ENCODE results near the gene DMXL1.

DMXL1 gene

GRCh38 chr5:119190470-119191095 is 119.7 kb downstream of the DMXL1 start:
- H3K9me3 ChIP-seq (replicated peaks in 1 of 11), result no peaks in the 10 kb centered on the region
- no peak for TF ChIP-seq Cebpa-rat (IDR thresholded peaks at IDR 0.05)

GRCh38 chr5:119191944-119192343 is 121.1 kb downstream of the DMXL1 start:
- H3K9me3 ChIP-seq (replicated peaks in 1 of 11), result no peaks in the 10 kb centered on the region
- H3K4me1 ChIP-seq, result peaks cover 4 to 11% (median 8%) of the 10 kb centered on the region in 10 experiments; a peak in 12 of 20 replicates
- H3K27me3 ChIP-seq, result no peaks in the 10 kb centered on the region
- no peak overlapping the region for H3K9ac ChIP-seq
- no peak for TF ChIP-seq Cebpa-rat (IDR thresholded peaks at IDR 0.05)
- H3K27ac ChIP-seq, result no peak overlapping the region
- H4K20me1 ChIP-seq, result 0 out of 22 replicates have a peak, but pooled peaks cover 0 to 3% (median 0%) of the 10 kb centered on the region in 11 experiments
- peaks cover 8 to 82% (median 39%) of the 10 kb centered on the region in 11 experiments; a peak in 18 of 22 replicates for H3K36me3 ChIP-seq
- no peak overlapping the region for H3K4me3 ChIP-seq
- no peak overlapping the region for H3K4me2 ChIP-seq

More at GRCh38 chr5:119190470-119191095, 119.7 kb downstream of the DMXL1 start:
- Histone ChIP-seq H3K36me3 (peaks cover 3 to 76% (median 39%) of the 10 kb centered on the region in 11 experiments; a peak in 18 of 22 replicates), H3K27me3 (no peaks in the 10 kb centered on the region), H3K4me2 (no peak overlapping the region), H3K9ac (no peak overlapping the region), H3K4me3 (no peak overlapping the region), H4K20me1 (0 out of 22 replicates have a peak, but pooled peaks cover 0 to 3% (median 0%) of the 10 kb centered on the region in 11 experiments), H3K27ac (no peak overlapping the region), H3K4me1 (peaks cover 4 to 11% (median 8%) of the 10 kb centered on the region in 10 experiments; a peak in 12 of 20 replicates)

GRCh38 chr5:119200795-119201194 is 129.9 kb downstream of the DMXL1 start:
- H3K4me2 ChIP-seq, result peak overlapping the region in 5 of 11 experiments; percentile 19 to 59 (median 38); a peak in 7 of 22 replicates
- no peak overlapping the region for H3K9ac ChIP-seq
- H3K4me3 ChIP-seq, result no peak overlapping the region
- H4K20me1 ChIP-seq, result peaks cover 0 to 19% (median 0%) of the 10 kb centered on the region in 11 experiments; a peak in 2 of 22 replicates
- peaks cover 13 to 31% (median 24%) of the 10 kb centered on the region in 11 experiments; a peak in 21 of 22 replicates for H3K9me3 ChIP-seq (replicated peaks in 1 of 11)
- H3K27ac ChIP-seq, result peak overlapping the region in 3 of 11 experiments; percentile 12 to 41 (median 34); a peak in 4 of 22 replicates
- H3K27me3 ChIP-seq, result no peaks in the 10 kb centered on the region
- peaks cover 0 to 24% (median 2%) of the 10 kb centered on the region in 10 experiments; a peak in 10 of 20 replicates for H3K4me1 ChIP-seq
- TF ChIP-seq Cebpa-rat (IDR thresholded peaks at IDR 0.05), result no peak
- peaks cover 56 to 85% (median 72%) of the 10 kb centered on the region in 11 experiments for H3K36me3 ChIP-seq

GRCh38 chr5:119207105-119207504 is 136.2 kb downstream of the DMXL1 start:
- no peak overlapping the region for H3K27ac ChIP-seq

GRCh38 chr5:119212026-119212425 is 141.1 kb downstream of the DMXL1 start:
- Histone ChIP-seq H3K9me3 (replicated peaks in 1 of 11) (no peaks in the 10 kb centered on the region), H3K27ac (no peak overlapping the region), H3K4me1 (no peaks in the 10 kb centered on the region), H3K36me3 (peaks cover 6 to 84% (median 17%) of the 10 kb centered on the region in 11 experiments; a peak in 17 of 22 replicates), H3K27me3 (no peaks in the 10 kb centered on the region), H3K4me2 (no peak overlapping the region), H3K9ac (no peak overlapping the region), H4K20me1 (no peaks in the 10 kb centered on the region), H3K4me3 (no peak overlapping the region)
- TF ChIP-seq Cebpa-rat (IDR thresholded peaks at IDR 0.05), result no peak

More at GRCh38 chr5:119207105-119207504, 136.2 kb downstream of the DMXL1 start:
- H3K4me2 ChIP-seq, result no peak overlapping the region
- H4K20me1 ChIP-seq, result no peaks in the 10 kb centered on the region
- no peak overlapping the region for H3K9ac ChIP-seq
- peaks cover 0 to 4% (median 3%) of the 10 kb centered on the region in 11 experiments; a peak in 14 of 22 replicates for H3K9me3 ChIP-seq (replicated peaks in 1 of 11)
- TF ChIP-seq Cebpa-rat (IDR thresholded peaks at IDR 0.05), result no peak
- H3K27me3 ChIP-seq, result no peaks in the 10 kb centered on the region
- H3K4me3 ChIP-seq, result no peak overlapping the region
- H3K4me1 ChIP-seq, result no peaks in the 10 kb centered on the region
- peaks cover 17 to 87% (median 33%) of the 10 kb centered on the region in 11 experiments for H3K36me3 ChIP-seq

GRCh38 chr5:119212676-119213075 is 141.8 kb downstream of the DMXL1 start:
- Histone ChIP-seq H3K4me2 (no peak overlapping the region), H3K36me3 (peaks cover 6 to 84% (median 17%) of the 10 kb centered on the region in 11 experiments; a peak in 17 of 22 replicates), H3K4me1 (no peaks in the 10 kb centered on the region), H4K20me1 (no peaks in the 10 kb centered on the region), H3K9ac (no peak overlapping the region), H3K27me3 (no peaks in the 10 kb centered on the region), H3K27ac (no peak overlapping the region), H3K9me3 (replicated peaks in 1 of 11) (no peaks in the 10 kb centered on the region), H3K4me3 (no peak overlapping the region)
- no peak for TF ChIP-seq Cebpa-rat (IDR thresholded peaks at IDR 0.05)

- no peaks in the 10 kb centered on the region for H4K20me1 ChIP-seq
- H3K4me2 ChIP-seq, result no peak overlapping the region
- H3K9me3 ChIP-seq (replicated peaks in 1 of 11), result no peaks in the 10 kb centered on the region
- H3K4me1 ChIP-seq, result peaks cover 0 to 6% (median 0%) of the 10 kb centered on the region in 10 experiments; a peak in 1 of 20 replicates
- H3K9ac ChIP-seq, result no peak overlapping the region
- no peak overlapping the region for H3K4me3 ChIP-seq
- no peak overlapping the region for H3K27ac ChIP-seq
- peaks cover 9 to 87% (median 35%) of the 10 kb centered on the region in 11 experiments; a peak in 21 of 22 replicates for H3K36me3 ChIP-seq
- TF ChIP-seq Cebpa-rat (IDR thresholded peaks at IDR 0.05), result no peak
- no peaks in the 10 kb centered on the region for H3K27me3 ChIP-seq
These were observed 146.3 kb downstream of the DMXL1 start for GRCh38 chr5:119217183-119217582.

- no peak overlapping the region for H3K4me2 ChIP-seq
- no peak for TF ChIP-seq Cebpa-rat (IDR thresholded peaks at IDR 0.05)
- no peak overlapping the region for H3K4me3 ChIP-seq
These were observed 148.2 kb downstream of the DMXL1 start for GRCh38 chr5:119218830-119219782.

More at GRCh38 chr5:119218830-119219782, 148.2 kb downstream of the DMXL1 start:
- H3K4me1 ChIP-seq, result peaks cover 0 to 6% (median 0%) of the 10 kb centered on the region in 10 experiments; a peak in 1 of 20 replicates
- H3K27ac ChIP-seq, result no peak overlapping the region
- no peaks in the 10 kb centered on the region for H3K27me3 ChIP-seq
- H3K9ac ChIP-seq, result no peak overlapping the region
- H4K20me1 ChIP-seq, result no peaks in the 10 kb centered on the region
- H3K36me3 ChIP-seq, result peaks cover 14 to 94% (median 41%) of the 10 kb centered on the region in 11 experiments
- H3K9me3 ChIP-seq (replicated peaks in 1 of 11), result no peaks in the 10 kb centered on the region
